ENCODE results near the gene USF2.

GRCh38 chr19:35260694-35261304 lies 8.0 kb upstream of the USF2 start:
- TF ChIP-seq CTCF (IDR thresholded peaks at IDR 0.05): no peak
- TF ChIP-seq POLR2A (IDR thresholded peaks at IDR 0.05): no peak
